ENCODE measurements around the gene GALR2. TPM values are rescaled to one million over a fixed set of nuclear protein-coding genes. Genes with fewer than 3 reads are reported as not detected.
A peak's percentile ranks its signal among the peaks of the same experiment; 100 is the strongest.

GALR2 gene
- total RNA-seq, 1 donor: 0.63 TPM

GRCh38 chr17:76092526-76093413, 18.2 kb downstream of the GALR2 start:
- no peaks in the 10 kb centered on the region for H3K9me3 ChIP-seq (ENCODE audit: low read depth, low read length)
- H3K4me1 ChIP-seq (ENCODE audit: insufficient read depth, low read length): no peaks in the 10 kb centered on the region
- no peaks in the 10 kb centered on the region for H3K27me3 ChIP-seq (ENCODE audit: insufficient read depth, low read length)
- no peak overlapping the region for H3K4me3 ChIP-seq (ENCODE audit: low read length)

DNA sequence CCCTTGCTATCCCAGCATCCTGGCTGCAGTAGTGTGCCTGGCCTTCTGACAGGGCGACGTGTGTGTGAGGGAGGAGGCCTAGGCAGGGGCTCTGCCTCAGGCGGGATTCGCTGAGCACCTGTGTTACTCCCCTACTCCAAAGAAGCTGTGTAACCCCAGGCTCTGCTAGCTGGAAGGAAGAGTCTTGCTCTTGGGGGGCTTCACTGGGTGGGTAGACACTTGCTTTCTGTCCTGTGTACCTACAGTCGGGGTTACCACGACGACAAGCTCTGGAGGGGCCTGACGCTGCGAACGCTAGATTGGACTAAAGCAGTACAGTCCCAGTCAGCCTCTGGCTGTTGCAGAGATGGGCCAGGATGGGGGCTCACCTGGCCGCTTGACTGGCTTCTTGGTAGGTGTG, 19.5 kb downstream of the GALR2 start:
- Histone ChIP-seq H3K4me1 (ENCODE audit: insufficient read depth, low read length) (no peaks in the 10 kb centered on the region), H3K4me3 (ENCODE audit: low read length) (no peak overlapping the region), H3K9me3 (ENCODE audit: low read depth, low read length) (no peaks in the 10 kb centered on the region), H3K27me3 (ENCODE audit: insufficient read depth, low read length) (no peaks in the 10 kb centered on the region)

- Histone ChIP-seq H3K4me3 (ENCODE audit: low read length) (no peak overlapping the region), H3K4me1 (ENCODE audit: insufficient read depth, low read length) (no peaks in the 10 kb centered on the region), H3K27me3 (ENCODE audit: insufficient read depth, low read length) (no peaks in the 10 kb centered on the region), H3K9me3 (ENCODE audit: low read depth, low read length) (no peaks in the 10 kb centered on the region)
These were observed 21.4 kb downstream of the GALR2 start for GRCh38 chr17:76095943-76096342.

DNA sequence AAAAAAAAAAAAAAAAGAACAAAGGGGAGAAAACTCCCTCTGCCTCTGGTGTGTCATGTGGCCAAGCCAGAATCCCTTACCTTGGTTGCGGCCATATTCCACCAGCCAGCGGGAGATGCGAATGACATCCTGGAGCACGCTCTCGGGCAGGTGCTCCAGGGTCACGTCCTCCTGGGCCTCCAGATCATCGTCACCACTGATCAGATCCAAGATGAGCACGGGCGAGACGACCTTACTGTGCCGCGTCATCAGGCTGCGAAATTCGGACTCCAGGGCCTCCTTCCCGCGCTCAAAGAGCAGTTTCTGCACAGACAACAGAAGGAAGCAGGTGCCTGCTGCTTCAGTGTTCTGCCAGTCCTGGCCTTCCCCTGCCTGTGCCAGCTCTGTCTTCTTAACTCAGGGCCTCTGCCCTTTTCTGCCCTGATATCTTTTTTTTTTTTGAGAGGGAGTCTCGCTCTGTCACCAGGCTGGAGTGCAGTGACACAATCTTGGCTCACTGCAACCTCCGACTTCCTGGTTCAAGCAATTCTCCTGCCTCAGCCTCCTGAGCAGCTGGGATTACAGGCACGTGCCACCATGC, 23.2 kb downstream of the GALR2 start:
- H3K4me3 ChIP-seq (ENCODE audit: low read length): no peak overlapping the region
- no peaks in the 10 kb centered on the region for H3K27me3 ChIP-seq (ENCODE audit: insufficient read depth, low read length)
- peaks cover 13% of the 10 kb centered on the region for H3K4me1 ChIP-seq (ENCODE audit: insufficient read depth, low read length)

GRCh38 chr17:76102944-76103273, 28.3 kb downstream of the GALR2 start:
- no peaks in the 10 kb centered on the region for H3K9me3 ChIP-seq (ENCODE audit: low read depth, low read length)
- H3K4me1 ChIP-seq (ENCODE audit: insufficient read depth, low read length): peaks cover 42% of the 10 kb centered on the region
- peak overlapping the region; percentile 86 for H3K4me3 ChIP-seq (ENCODE audit: low read length)
- no peaks in the 10 kb centered on the region for H3K27me3 ChIP-seq (ENCODE audit: insufficient read depth, low read length)

More for the DNA sequence above, 23.2 kb downstream of the GALR2 start:
- H3K9me3 ChIP-seq (ENCODE audit: low read depth, low read length): no peaks in the 10 kb centered on the region

- peak within 1 kb of the TSS; percentile 86 for H3K4me3 ChIP-seq (ENCODE audit: low read length)
- H3K9me3 ChIP-seq (ENCODE audit: low read depth, low read length): no peaks in the 10 kb centered on the region
- no peaks in the 10 kb centered on the region for H3K27me3 ChIP-seq (ENCODE audit: insufficient read depth, low read length)
- peaks cover 42% of the 10 kb centered on the region for H3K4me1 ChIP-seq (ENCODE audit: insufficient read depth, low read length)
These were observed 28.9 kb downstream of the GALR2 start, which contains the start of gene EXOC7 for GRCh38 chr17:76103274-76104139. EXOC7 (minus strand) TSS chr17:76103787; CDS start chr17:76103692, 95 bp downstream.

- Histone ChIP-seq H3K9me3 (ENCODE audit: low read depth, low read length) (no peaks in the 10 kb centered on the region), H3K4me3 (ENCODE audit: low read length) (peak overlapping the region; percentile 86), H3K4me1 (ENCODE audit: insufficient read depth, low read length) (peaks cover 42% of the 10 kb centered on the region), H3K27me3 (ENCODE audit: insufficient read depth, low read length) (no peaks in the 10 kb centered on the region)
These were observed 29.7 kb downstream of the GALR2 start for GRCh38 chr17:76104140-76104895.

DNA sequence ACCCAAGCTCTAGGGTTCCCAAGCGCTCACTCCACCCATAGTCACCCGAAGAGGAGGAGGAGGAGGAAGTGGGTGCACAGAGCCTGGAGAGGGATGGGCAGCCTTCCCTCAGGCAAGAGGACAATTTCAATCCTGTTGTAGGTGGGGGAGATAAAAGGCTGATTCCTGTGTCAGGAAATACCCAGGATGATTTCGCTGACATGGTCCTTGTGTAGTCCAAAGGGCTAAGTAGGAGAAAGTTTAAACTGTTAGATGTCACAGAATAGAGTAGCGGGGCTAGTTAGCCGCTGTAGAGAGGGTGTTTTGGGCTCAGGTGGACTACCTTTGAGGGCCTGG, 30.3 kb downstream of the GALR2 start:
- Histone ChIP-seq H3K9me3 (ENCODE audit: low read depth, low read length) (no peaks in the 10 kb centered on the region), H3K4me1 (ENCODE audit: insufficient read depth, low read length) (peaks cover 42% of the 10 kb centered on the region), H3K4me3 (ENCODE audit: low read length) (no peak overlapping the region), H3K27me3 (ENCODE audit: insufficient read depth, low read length) (no peaks in the 10 kb centered on the region)

DNA sequence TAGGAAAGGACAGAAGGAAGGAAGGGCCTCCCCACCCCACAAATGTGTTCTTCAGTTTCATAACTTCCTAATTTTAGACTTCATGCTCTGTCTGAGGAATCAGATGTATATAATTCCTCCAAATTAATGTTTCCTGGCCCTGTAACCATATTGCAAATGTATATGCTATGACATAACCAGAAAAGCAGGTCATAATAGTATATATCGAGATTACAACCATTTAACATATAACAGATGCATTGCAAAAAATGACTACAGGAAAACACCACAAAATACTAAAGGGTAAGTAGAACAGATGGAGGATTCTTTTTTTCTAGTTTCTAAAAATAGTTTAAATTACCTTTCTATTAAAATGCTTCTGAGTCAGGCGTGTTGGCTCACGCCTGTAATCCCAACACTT, 32.1 kb downstream of the GALR2 start:
- Histone ChIP-seq H3K4me1 (ENCODE audit: insufficient read depth, low read length) (peaks cover 39% of the 10 kb centered on the region), H3K9me3 (ENCODE audit: low read depth, low read length) (no peaks in the 10 kb centered on the region), H3K27me3 (ENCODE audit: insufficient read depth, low read length) (no peaks in the 10 kb centered on the region), H3K4me3 (ENCODE audit: low read length) (no peak overlapping the region)

DNA sequence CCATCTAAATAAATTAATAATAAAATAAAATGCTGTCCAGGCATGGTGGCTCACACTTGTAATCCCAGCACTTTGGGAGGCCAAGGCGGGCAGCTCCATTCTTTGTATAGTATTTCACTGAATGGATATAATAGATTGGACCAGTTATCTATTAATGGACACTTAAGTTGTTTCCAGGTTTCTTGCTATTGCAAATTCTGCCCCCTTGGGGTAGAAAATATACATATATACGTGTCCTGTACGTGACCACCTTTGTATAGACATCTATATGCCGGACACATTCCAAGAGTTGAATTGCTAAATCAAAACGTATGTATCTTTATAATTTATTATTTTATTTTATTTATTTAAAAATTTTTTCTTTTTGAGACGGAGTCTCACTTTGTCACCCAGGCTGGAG, 32.9 kb downstream of the GALR2 start:
- H3K9me3 ChIP-seq (ENCODE audit: low read depth, low read length): no peaks in the 10 kb centered on the region

GRCh38 chr17:76111956-76112355, 37.4 kb downstream of the GALR2 start:
- H3K9me3 ChIP-seq (ENCODE audit: low read depth, low read length): no peaks in the 10 kb centered on the region
- no peaks in the 10 kb centered on the region for H3K27me3 ChIP-seq (ENCODE audit: insufficient read depth, low read length)
- H3K4me1 ChIP-seq (ENCODE audit: insufficient read depth, low read length): peaks cover 1% of the 10 kb centered on the region
- no peak overlapping the region for H3K4me3 ChIP-seq (ENCODE audit: low read length)

More for the DNA sequence above, 32.9 kb downstream of the GALR2 start:
- no peak overlapping the region for H3K4me3 ChIP-seq (ENCODE audit: low read length)
- H3K4me1 ChIP-seq (ENCODE audit: insufficient read depth, low read length): peaks cover 32% of the 10 kb centered on the region
- H3K27me3 ChIP-seq (ENCODE audit: insufficient read depth, low read length): no peaks in the 10 kb centered on the region

DNA sequence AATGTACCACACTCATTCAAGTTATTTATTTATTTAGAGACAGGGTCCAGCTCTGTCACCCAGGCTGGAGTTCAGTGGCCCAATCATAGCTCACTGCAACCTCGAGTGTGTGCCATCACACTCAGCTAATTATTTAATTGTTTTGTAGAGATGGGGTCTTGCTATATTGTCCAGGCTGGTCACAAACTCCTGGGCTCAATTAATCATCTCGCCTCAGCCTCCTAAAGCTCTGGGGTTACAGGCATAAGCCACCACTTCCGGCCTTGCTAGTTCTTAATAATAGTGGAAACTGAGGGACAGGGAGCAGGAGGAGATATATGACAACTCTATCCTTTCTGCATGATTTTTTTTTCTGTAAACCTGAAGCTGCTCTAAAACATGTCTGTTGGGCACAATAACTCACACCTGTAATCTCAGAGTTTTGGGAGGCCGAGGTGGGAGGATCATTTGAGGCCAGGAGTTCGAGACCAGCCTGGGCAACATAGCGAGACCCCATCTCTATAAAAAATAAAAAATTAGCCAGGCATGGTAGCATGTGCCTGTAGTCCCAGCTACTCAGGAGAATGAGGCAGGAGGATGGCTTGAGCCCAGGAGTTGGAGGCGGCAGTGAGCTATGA, 40.7 kb downstream of the GALR2 start:
- no peaks in the 10 kb centered on the region for H3K27me3 ChIP-seq (ENCODE audit: insufficient read depth, low read length)
- no peaks in the 10 kb centered on the region for H3K4me1 ChIP-seq (ENCODE audit: insufficient read depth, low read length)
- H3K4me3 ChIP-seq (ENCODE audit: low read length): no peak overlapping the region
- H3K9me3 ChIP-seq (ENCODE audit: low read depth, low read length): no peaks in the 10 kb centered on the region

DNA sequence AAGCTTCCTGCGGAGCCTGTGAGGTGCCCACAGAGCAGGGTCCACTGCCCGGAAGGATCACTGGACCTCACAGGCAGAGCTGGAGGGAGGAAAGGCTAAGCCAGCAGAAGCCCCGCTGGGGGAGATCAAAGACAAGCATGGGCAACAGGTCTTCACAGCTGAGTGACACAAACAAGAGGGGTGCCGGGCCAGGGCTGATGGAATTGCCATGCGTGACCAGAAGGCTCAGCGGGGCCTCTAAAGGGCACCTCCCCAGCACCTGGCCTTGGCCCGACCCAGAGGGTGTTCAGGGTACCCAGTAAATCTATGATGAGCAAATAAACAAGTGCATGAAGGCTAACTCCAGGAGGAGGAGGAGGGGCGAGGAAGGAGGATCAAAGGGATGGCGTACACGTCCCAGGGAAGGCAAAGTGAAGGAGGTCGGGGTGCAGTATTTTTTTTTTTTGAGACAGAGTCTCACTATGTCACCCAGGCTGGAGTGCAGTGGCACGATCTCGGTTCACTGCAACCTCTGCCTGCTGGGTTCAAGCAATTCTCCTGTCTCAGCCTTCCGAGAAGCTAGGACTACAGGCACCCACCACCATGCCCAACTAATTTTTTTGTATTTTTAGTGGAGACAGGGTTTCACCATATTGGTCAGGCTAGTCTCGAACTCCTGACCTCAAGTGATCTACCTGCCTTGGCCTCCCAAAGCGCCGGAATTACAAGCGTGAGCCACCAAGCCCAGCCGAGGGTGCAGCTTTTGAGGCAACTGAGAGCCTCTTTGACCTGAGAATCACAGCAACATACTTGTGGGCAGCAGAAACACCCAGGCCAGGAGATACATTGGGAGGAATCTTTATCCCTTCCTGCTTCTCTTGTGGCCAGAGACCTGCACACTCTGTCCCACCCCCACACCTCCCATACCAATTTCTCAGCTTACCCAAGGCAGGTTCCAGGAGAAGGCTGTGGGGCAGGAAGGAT, 45.1 kb downstream of the GALR2 start:
- H3K27me3 ChIP-seq (ENCODE audit: insufficient read depth, low read length): no peaks in the 10 kb centered on the region
- peaks cover 21% of the 10 kb centered on the region for H3K4me1 ChIP-seq (ENCODE audit: insufficient read depth, low read length)
- no peaks in the 10 kb centered on the region for H3K9me3 ChIP-seq (ENCODE audit: low read depth, low read length)
- no peak overlapping the region for H3K4me3 ChIP-seq (ENCODE audit: low read length)

All from mononuclear cell (primary cell).